Measurements from ENCODE around the gene ARHGEF7. TPM values are rescaled to one million over a fixed set of nuclear protein-coding genes. Genes with fewer than 3 reads are reported as not detected.

Gene ARHGEF7
- polyA plus RNA-seq, 1 experiment: 40.3 TPM

GRCh38 chr13:111269508-111269907 lies 154.4 kb downstream of the ARHGEF7 start:
- no peaks in the 10 kb centered on the region for H3K9me3 ChIP-seq (ENCODE audit: control insufficient read depth, insufficient read depth, low read length)
- DNase-seq (ENCODE audit: low read depth, low spot score): no peak
- H3K27ac ChIP-seq (ENCODE audit: low read depth, low read length): no peak overlapping the region
- no peak overlapping the region for H3K4me3 ChIP-seq (ENCODE audit: low read depth, low read length)
- H3K27me3 ChIP-seq (ENCODE audit: control insufficient read depth, insufficient read depth, low read length): no peaks in the 10 kb centered on the region
- no peak for TF ChIP-seq CTCF (IDR thresholded peaks at IDR 0.05; ENCODE audit: low read depth, low read length)
- ChIA-PET POLR2A (no interaction called here), CTCF (no interaction called here)

GRCh38 chr13:111270126-111270525 lies 155.0 kb downstream of the ARHGEF7 start:
- Histone ChIP-seq H3K27me3 (ENCODE audit: control insufficient read depth, insufficient read depth, low read length) (no peaks in the 10 kb centered on the region), H3K27ac (ENCODE audit: low read depth, low read length) (no peak overlapping the region), H3K4me3 (ENCODE audit: low read depth, low read length) (no peak overlapping the region), H3K9me3 (ENCODE audit: control insufficient read depth, insufficient read depth, low read length) (no peaks in the 10 kb centered on the region)
- ChIA-PET CTCF (no interaction called here), POLR2A (no interaction called here)
- TF ChIP-seq CTCF (IDR thresholded peaks at IDR 0.05; ENCODE audit: low read depth, low read length): no peak
- no peak for DNase-seq (ENCODE audit: low read depth, low spot score)

- no peak for DNase-seq (ENCODE audit: low read depth, low spot score)
- Histone ChIP-seq H3K27ac (ENCODE audit: low read depth, low read length) (no peak overlapping the region), H3K27me3 (ENCODE audit: control insufficient read depth, insufficient read depth, low read length) (no peaks in the 10 kb centered on the region), H3K4me3 (ENCODE audit: low read depth, low read length) (no peak overlapping the region), H3K9me3 (ENCODE audit: control insufficient read depth, insufficient read depth, low read length) (no peaks in the 10 kb centered on the region)
- ChIA-PET POLR2A (no interaction called here), CTCF (interaction anchor here (0.6 kb wide), 1 partner anchor 73 kb away, joined by 3 read pairs; no protein-coding TSS in a partner anchor)
- no peak for TF ChIP-seq CTCF (IDR thresholded peaks at IDR 0.05; ENCODE audit: low read depth, low read length)
Measured at GRCh38 chr13:111270765-111271698, 155.9 kb downstream of the ARHGEF7 start.

GRCh38 chr13:111272117-111272516 lies 157.0 kb downstream of the ARHGEF7 start:
- H3K27ac ChIP-seq (ENCODE audit: low read depth, low read length): no peak overlapping the region
- no peak for DNase-seq (ENCODE audit: low read depth, low spot score)
- ChIA-PET POLR2A (no interaction called here), CTCF (no interaction called here)
- no peak overlapping the region for H3K4me3 ChIP-seq (ENCODE audit: low read depth, low read length)
- H3K9me3 ChIP-seq (ENCODE audit: control insufficient read depth, insufficient read depth, low read length): no peaks in the 10 kb centered on the region
- H3K27me3 ChIP-seq (ENCODE audit: control insufficient read depth, insufficient read depth, low read length): no peaks in the 10 kb centered on the region
- no peak for TF ChIP-seq CTCF (IDR thresholded peaks at IDR 0.05; ENCODE audit: low read depth, low read length)

GRCh38 chr13:111275382-111275781 lies 160.3 kb downstream of the ARHGEF7 start:
- no peak for TF ChIP-seq CTCF (IDR thresholded peaks at IDR 0.05; ENCODE audit: low read depth, low read length)
- CTCF ChIA-PET: interaction anchor here (0.9 kb wide), 1 partner anchor 208 kb away, joined by 3 read pairs; no protein-coding TSS in a partner anchor
- Histone ChIP-seq H3K27ac (ENCODE audit: low read depth, low read length) (no peak overlapping the region), H3K4me3 (ENCODE audit: low read depth, low read length) (no peak overlapping the region), H3K27me3 (ENCODE audit: control insufficient read depth, insufficient read depth, low read length) (no peaks in the 10 kb centered on the region), H3K9me3 (ENCODE audit: control insufficient read depth, insufficient read depth, low read length) (no peaks in the 10 kb centered on the region)
- DNase-seq (ENCODE audit: low read depth, low spot score): no peak
- POLR2A ChIA-PET: no interaction called here

All from AG04450 (cell line).